PC-3 (cell line): ENCODE results near the gene ZNF385C. TPM values are rescaled to one million over a fixed set of nuclear protein-coding genes. Genes with fewer than 3 reads are reported as not detected.
"Not testable (repeated sequence)": the region's sequence is repeated elsewhere in the genome, so short reads cannot be mapped to it uniquely, and the experiment has no call there.

Experiments
- ATAC-seq: fragments of 200-7000 bp; cut with Tn5 transposase; 2 replicates; pipeline ENCODE4 v1.9.1; 2020; ENCODE audit warnings: mild to moderate bottlenecking, moderate library complexity
- BruUV-seq: library from RNA; stranded (reverse); fragments of 400-500 nt; replicated peaks from 2 replicates; lab custom pipeline; 2021; lab: Mats Ljungman, UMichigan
- CTCF ChIA-PET: fragments of 300-600 bp; sonication (Branson Sonifier 250); formaldehyde crosslinking; loops from one replicate; lab custom pipeline; 2022; ENCODE audit warnings: antibody characterized with exemption; lab: Charles Lee
- POLR2A ChIA-PET: fragments of 300-600 bp; sonication (Branson Sonifier 250); formaldehyde crosslinking; loops from one replicate; lab custom pipeline; 2022; ENCODE audit warnings: antibody characterized with exemption; ENCODE audit not compliant: unreplicated experiment; lab: Charles Lee
- DNase-seq: peaks from one replicate; pipeline ENCODE4 v3.0.0-alpha.2; 2015
- H2AFZ ChIP-seq: fragments of 300-600 bp; sonication (generic); 2 replicates; pipeline ENCODE4 v1.6.0; 2016; ENCODE audit warnings: antibody characterized with exemption, low read length
- H3F3A ChIP-seq: fragments of 300-600 bp; sonication (generic); one replicate; pipeline ENCODE4 v1.6.0; 2017; ENCODE audit warnings: antibody characterized with exemption, low read length, control low read depth, mild to moderate bottlenecking; ENCODE audit not compliant: unreplicated experiment
- H3K27ac ChIP-seq: fragments of 300-600 bp; sonication (generic); 2 replicates; pipeline ENCODE4 v1.5.1; 2016; ENCODE audit warnings: mild to moderate bottlenecking, low read length
- H3K27me3 ChIP-seq: fragments of 300-600 bp; sonication (generic); 2 replicates; pipeline ENCODE4 v1.6.1; 2016; ENCODE audit warnings: low read length, mixed read lengths
- H3K36me3 ChIP-seq: fragments of 300-600 bp; sonication (generic); 2 replicates; pipeline ENCODE4 v1.6.1; 2016; ENCODE audit warnings: low read depth, mixed run types, low read length, mixed read lengths
- H3K4me1 ChIP-seq: fragments of 300-600 bp; sonication (generic); 2 replicates; pipeline ENCODE4 v1.5.1; 2016; ENCODE audit warnings: low read length; ENCODE audit not compliant: insufficient read depth
- H3K4me2 ChIP-seq: fragments of 300-600 bp; sonication (generic); 2 replicates; pipeline ENCODE4 v1.6.0; 2016; ENCODE audit warnings: low read length
- H3K4me3 ChIP-seq: fragments of 300-600 bp; sonication (generic); 2 replicates; pipeline ENCODE4 v1.5.1; 2016; ENCODE audit warnings: mild to moderate bottlenecking, low read length, mixed read lengths
- H3K79me2 ChIP-seq: fragments of 300-600 bp; sonication (generic); 2 replicates; pipeline ENCODE4 v1.6.1; 2017; ENCODE audit warnings: low read length, mixed read lengths
- H3K9ac ChIP-seq: fragments of 300-600 bp; sonication (generic); 2 replicates; pipeline ENCODE4 v1.6.0; 2016; ENCODE audit warnings: mild to moderate bottlenecking, low read length
- H3K9me2 ChIP-seq: fragments of 300-600 bp; sonication (generic); replicated peaks from 2 replicates; pipeline ENCODE4 v1.6.1; 2016; ENCODE audit warnings: mixed run types, low read length, mixed read lengths
- H3K9me3 ChIP-seq: fragments of 300-600 bp; sonication (generic); 2 replicates; pipeline ENCODE4 v1.6.1; 2016; ENCODE audit warnings: low read length, mixed read lengths
- H4K20me1 ChIP-seq: fragments of 300-600 bp; sonication (generic); 2 replicates; pipeline ENCODE4 v1.6.1; 2016; ENCODE audit warnings: low read length, mixed read lengths
- CTCF ChIP-seq: fragments of 300-600 bp; sonication (generic); conservative IDR thresholded peaks from 2 replicates; pipeline ENCODE4 v1.5.1; 2017; ENCODE audit warnings: antibody characterized with exemption, low read depth, mild to moderate bottlenecking, low read length
- EZH2 ChIP-seq: fragments of 300-600 bp; sonication (generic); IDR thresholded peaks from one replicate; pipeline ENCODE4 v1.6.1; 2017; ENCODE audit warnings: antibody characterized with exemption, mild to moderate bottlenecking, low read length; ENCODE audit not compliant: unreplicated experiment
- EZH2phosphoT487 ChIP-seq: fragments of 300-600 bp; sonication (generic); IDR thresholded peaks from 2 replicates; pipeline ENCODE4 v1.6.1; 2018; ENCODE audit warnings: mild to moderate bottlenecking, antibody characterized with exemption, low read length, borderline replicate concordance
- intact Hi-C: fragments of 100-400 bp; cut with micrococcal nuclease; formaldehyde crosslinking; loops from 2 replicates; pipeline ENCODE4 v1.9.0; 2023
- total RNA-seq: library from RNA; depleted of rRNA; stranded (reverse); fragments of >200 nt; gene quantifications from 2 replicates; pipeline ENCODE4 v1.2.3, GENCODE V29; 2014

The ZNF385C gene
- total RNA-seq, 1 experiment from 2014 or later, result 0.04 TPM

GRCh38 chr17:42142371-42142896 lies 44.2 kb upstream of the ZNF385C start:
- no TSS peak for BruUV-seq
- no peaks in the 10 kb centered on the region for H4K20me1 ChIP-seq
- TF ChIP-seq EZH2phosphoT487 (no peak), CTCF (no peak), EZH2 (no peak)
- H3K4me1 ChIP-seq, result no peaks in the 10 kb centered on the region
- no peaks in the 10 kb centered on the region for H3K9me3 ChIP-seq
- no peaks in the 10 kb centered on the region for H3K36me3 ChIP-seq
- ATAC-seq, result no peak
- no peaks in the 10 kb centered on the region for H3K79me2 ChIP-seq
- no peak overlapping the region for H2AFZ ChIP-seq
- H3K4me2 ChIP-seq, result no peak overlapping the region
- intact Hi-C loops, result no loop called here
- H3K9ac ChIP-seq, result no peak overlapping the region
- POLR2A ChIA-PET, result no interaction called here
- no peak overlapping the region for H3K27ac ChIP-seq
- no peaks in the 10 kb centered on the region for H3K27me3 ChIP-seq
- no peak overlapping the region for H3K4me3 ChIP-seq
- no peak for DNase-seq
- CTCF ChIA-PET, result no interaction called here
- H3F3A ChIP-seq, result no peaks in the 10 kb centered on the region
- no peaks in the 10 kb centered on the region for H3K9me2 ChIP-seq

GRCh38 chr17:42141382-42141781 lies 43.1 kb upstream of the ZNF385C start:
- no peaks in the 10 kb centered on the region for H3F3A ChIP-seq
- H3K4me2 ChIP-seq, result no peak overlapping the region
- H3K9ac ChIP-seq, result no peak overlapping the region
- H3K4me3 ChIP-seq, result no peak overlapping the region
- POLR2A ChIA-PET, result no interaction called here
- no peaks in the 10 kb centered on the region for H3K9me2 ChIP-seq
- no peaks in the 10 kb centered on the region for H3K9me3 ChIP-seq
- H3K27me3 ChIP-seq, result no peaks in the 10 kb centered on the region
- TF ChIP-seq EZH2phosphoT487 (no peak), EZH2 (no peak), CTCF (no peak)
- H4K20me1 ChIP-seq, result no peaks in the 10 kb centered on the region
- no peak overlapping the region for H3K27ac ChIP-seq
- no TSS peak for BruUV-seq
- H3K36me3 ChIP-seq, result no peaks in the 10 kb centered on the region
- H2AFZ ChIP-seq, result no peak overlapping the region
- no peak for DNase-seq
- no peak for ATAC-seq
- CTCF ChIA-PET, result no interaction called here
- no peaks in the 10 kb centered on the region for H3K79me2 ChIP-seq
- intact Hi-C loops, result no loop called here
- no peaks in the 10 kb centered on the region for H3K4me1 ChIP-seq

- H3K9me2 ChIP-seq, H4K20me1 ChIP-seq, CTCF ChIA-PET, H3F3A ChIP-seq, BruUV-seq, H3K36me3 ChIP-seq, POLR2A ChIA-PET, H2AFZ ChIP-seq, H3K4me3 ChIP-seq, H3K4me2 ChIP-seq, H3K9ac ChIP-seq, DNase-seq, H3K79me2 ChIP-seq, H3K4me1 ChIP-seq, H3K27me3 ChIP-seq, H3K9me3 ChIP-seq, intact Hi-C loops, ATAC-seq, H3K27ac ChIP-seq: not testable (repeated sequence)
These were observed 42.4 kb upstream of the ZNF385C start for GRCh38 chr17:42140690-42141089.
